ENCODE data around the gene FBLIM1.
"Not testable (repeated sequence)": the region's sequence is repeated elsewhere in the genome, so short reads cannot be mapped to it uniquely, and the experiment has no call there.

FBLIM1 gene

GRCh38 chr1:15820478-15820877 is 61.9 kb downstream of the FBLIM1 start:
- H3K4me3 ChIP-seq (ENCODE audit: low read length) = no peak overlapping the region
- TF ChIP-seq ZNF274 (IDR thresholded peaks at IDR 0.05; ENCODE audit: low read depth, low read length) = no peak

GRCh38 chr1:15825800-15826199 is 67.2 kb downstream of the FBLIM1 start:
- no peak for TF ChIP-seq ZNF274 (IDR thresholded peaks at IDR 0.05; ENCODE audit: low read depth, low read length)
- no peak overlapping the region for H3K4me3 ChIP-seq (ENCODE audit: low read length)

GRCh38 chr1:15826810-15827507 is 68.4 kb downstream of the FBLIM1 start:
- TF ChIP-seq ZNF274 (IDR thresholded peaks at IDR 0.05; ENCODE audit: low read depth, low read length) = no peak
- no peak overlapping the region for H3K4me3 ChIP-seq (ENCODE audit: low read length)

- not testable (repeated sequence) for H3K4me3 ChIP-seq (ENCODE audit: low read length)
These were observed 69.0 kb downstream of the FBLIM1 start for GRCh38 chr1:15827567-15827966.

GRCh38 chr1:15828931-15829330 is 70.3 kb downstream of the FBLIM1 start:
- H3K4me3 ChIP-seq (ENCODE audit: low read length) = not testable (repeated sequence)

- no peak for TF ChIP-seq ZNF274 (IDR thresholded peaks at IDR 0.05; ENCODE audit: low read depth, low read length)
- no peak overlapping the region for H3K4me3 ChIP-seq (ENCODE audit: low read length)
These were observed 71.7 kb downstream of the FBLIM1 start for GRCh38 chr1:15830258-15830657.

GRCh38 chr1:15833069-15833679 is 74.6 kb downstream of the FBLIM1 start:
- H3K4me3 ChIP-seq (ENCODE audit: low read length) = peak overlapping the region; percentile 84
- no peak for TF ChIP-seq ZNF274 (IDR thresholded peaks at IDR 0.05; ENCODE audit: low read depth, low read length)

GRCh38 chr1:15833842-15834405 is 75.3 kb downstream of the FBLIM1 start:
- peak overlapping the region; percentile 84 for H3K4me3 ChIP-seq (ENCODE audit: low read length)
- TF ChIP-seq ZNF274 (IDR thresholded peaks at IDR 0.05; ENCODE audit: low read depth, low read length) = no peak

- TF ChIP-seq ZNF274 (IDR thresholded peaks at IDR 0.05; ENCODE audit: low read depth, low read length) = no peak
- H3K4me3 ChIP-seq (ENCODE audit: low read length) = peak overlapping the region; percentile 84
These were observed 76.0 kb downstream of the FBLIM1 start for GRCh38 chr1:15834406-15835204.

GRCh38 chr1:15835205-15835740 is 76.7 kb downstream of the FBLIM1 start:
- no peak for TF ChIP-seq ZNF274 (IDR thresholded peaks at IDR 0.05; ENCODE audit: low read depth, low read length)
- H3K4me3 ChIP-seq (ENCODE audit: low read length) = peak overlapping the region; percentile 84

- TF ChIP-seq ZNF274 (IDR thresholded peaks at IDR 0.05; ENCODE audit: low read depth, low read length) = no peak
- peak overlapping the region; percentile 84 for H3K4me3 ChIP-seq (ENCODE audit: low read length)
These were observed 77.3 kb downstream of the FBLIM1 start for GRCh38 chr1:15835741-15836510.

Measured in GM08714 (cell line).